Measurements from ENCODE around the gene GDF15. TPM values are rescaled to one million over a fixed set of nuclear protein-coding genes. Genes with fewer than 3 reads are reported as not detected.

The GDF15 gene
- polyA plus RNA-seq, 1 donor from 2014 or later: not detected

- Histone ChIP-seq H3K9me2 (ENCODE audit: insufficient read depth, low read length) (no peaks in the 10 kb centered on the region), H4K20me1 (ENCODE audit: insufficient read depth) (no peaks in the 10 kb centered on the region), H3F3A (ENCODE audit: insufficient read depth, low read length, poor library complexity, severe bottlenecking) (no peaks in the 10 kb centered on the region), H3K4me2 (ENCODE audit: low read length) (peak overlapping the region; percentile 70), H3K27me3 (ENCODE audit: insufficient read depth, low read depth, low read length) (no peaks in the 10 kb centered on the region), H3K79me2 (replicated peaks; ENCODE audit: insufficient read depth, low read length) (no peaks in the 10 kb centered on the region), H2AFZ (ENCODE audit: low read depth, low read length) (peak overlapping the region; percentile 69), H3K36me3 (ENCODE audit: insufficient read depth, low read length) (no peaks in the 10 kb centered on the region), H3K27ac (ENCODE audit: low read length) (no peak overlapping the region), H3K4me3 (ENCODE audit: low read length) (peak overlapping the region; percentile 88), H3K9me3 (ENCODE audit: low read length) (no peaks in the 10 kb centered on the region), H3K9ac (ENCODE audit: low read length) (peak overlapping the region; percentile 77)
- TF ChIP-seq, protein P1, sequence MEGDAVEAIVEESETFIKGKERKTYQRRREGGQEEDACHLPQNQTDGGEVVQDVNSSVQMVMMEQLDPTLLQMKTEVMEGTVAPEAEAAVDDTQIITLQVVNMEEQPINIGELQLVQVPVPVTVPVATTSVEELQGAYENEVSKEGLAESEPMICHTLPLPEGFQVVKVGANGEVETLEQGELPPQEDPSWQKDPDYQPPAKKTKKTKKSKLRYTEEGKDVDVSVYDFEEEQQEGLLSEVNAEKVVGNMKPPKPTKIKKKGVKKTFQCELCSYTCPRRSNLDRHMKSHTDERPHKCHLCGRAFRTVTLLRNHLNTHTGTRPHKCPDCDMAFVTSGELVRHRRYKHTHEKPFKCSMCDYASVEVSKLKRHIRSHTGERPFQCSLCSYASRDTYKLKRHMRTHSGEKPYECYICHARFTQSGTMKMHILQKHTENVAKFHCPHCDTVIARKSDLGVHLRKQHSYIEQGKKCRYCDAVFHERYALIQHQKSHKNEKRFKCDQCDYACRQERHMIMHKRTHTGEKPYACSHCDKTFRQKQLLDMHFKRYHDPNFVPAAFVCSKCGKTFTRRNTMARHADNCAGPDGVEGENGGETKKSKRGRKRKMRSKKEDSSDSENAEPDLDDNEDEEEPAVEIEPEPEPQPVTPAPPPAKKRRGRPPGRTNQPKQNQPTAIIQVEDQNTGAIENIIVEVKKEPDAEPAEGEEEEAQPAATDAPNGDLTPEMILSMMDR (IDR thresholded peaks at IDR 0.05; ENCODE audit: poor library complexity, severe bottlenecking): no peak
- TF ChIP-seq, protein P2, sequence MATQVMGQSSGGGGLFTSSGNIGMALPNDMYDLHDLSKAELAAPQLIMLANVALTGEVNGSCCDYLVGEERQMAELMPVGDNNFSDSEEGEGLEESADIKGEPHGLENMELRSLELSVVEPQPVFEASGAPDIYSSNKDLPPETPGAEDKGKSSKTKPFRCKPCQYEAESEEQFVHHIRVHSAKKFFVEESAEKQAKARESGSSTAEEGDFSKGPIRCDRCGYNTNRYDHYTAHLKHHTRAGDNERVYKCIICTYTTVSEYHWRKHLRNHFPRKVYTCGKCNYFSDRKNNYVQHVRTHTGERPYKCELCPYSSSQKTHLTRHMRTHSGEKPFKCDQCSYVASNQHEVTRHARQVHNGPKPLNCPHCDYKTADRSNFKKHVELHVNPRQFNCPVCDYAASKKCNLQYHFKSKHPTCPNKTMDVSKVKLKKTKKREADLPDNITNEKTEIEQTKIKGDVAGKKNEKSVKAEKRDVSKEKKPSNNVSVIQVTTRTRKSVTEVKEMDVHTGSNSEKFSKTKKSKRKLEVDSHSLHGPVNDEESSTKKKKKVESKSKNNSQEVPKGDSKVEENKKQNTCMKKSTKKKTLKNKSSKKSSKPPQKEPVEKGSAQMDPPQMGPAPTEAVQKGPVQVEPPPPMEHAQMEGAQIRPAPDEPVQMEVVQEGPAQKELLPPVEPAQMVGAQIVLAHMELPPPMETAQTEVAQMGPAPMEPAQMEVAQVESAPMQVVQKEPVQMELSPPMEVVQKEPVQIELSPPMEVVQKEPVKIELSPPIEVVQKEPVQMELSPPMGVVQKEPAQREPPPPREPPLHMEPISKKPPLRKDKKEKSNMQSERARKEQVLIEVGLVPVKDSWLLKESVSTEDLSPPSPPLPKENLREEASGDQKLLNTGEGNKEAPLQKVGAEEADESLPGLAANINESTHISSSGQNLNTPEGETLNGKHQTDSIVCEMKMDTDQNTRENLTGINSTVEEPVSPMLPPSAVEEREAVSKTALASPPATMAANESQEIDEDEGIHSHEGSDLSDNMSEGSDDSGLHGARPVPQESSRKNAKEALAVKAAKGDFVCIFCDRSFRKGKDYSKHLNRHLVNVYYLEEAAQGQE (IDR thresholded peaks at IDR 0.05; ENCODE audit: borderline replicate concordance): no peak
- TF ChIP-seq MXI1 (conservative IDR thresholded peaks at IDR 0.05; ENCODE audit: poor library complexity, severe bottlenecking): no peak
- no peak for TF ChIP-seq EZH2 (IDR thresholded peaks at IDR 0.05; ENCODE audit: borderline replicate concordance, insufficient read depth, low read length, poor library complexity, severe bottlenecking)
- no peak for TF ChIP-seq EP300 (conservative IDR thresholded peaks at IDR 0.05; ENCODE audit: poor library complexity, severe bottlenecking)
- TF ChIP-seq SMC3 (conservative IDR thresholded peaks at IDR 0.05; ENCODE audit: poor library complexity): no peak
- no peak for TF ChIP-seq TAF1 (IDR thresholded peaks at IDR 0.05; ENCODE audit: low read depth)
- TF ChIP-seq RAD21 (conservative IDR thresholded peaks at IDR 0.05): no peak
- no peak for TF ChIP-seq POLR2AphosphoS5 (IDR thresholded peaks at IDR 0.05)
Observed at GRCh38 chr19:18340990-18341868, 44.7 kb upstream of the GDF15 start.

DNA sequence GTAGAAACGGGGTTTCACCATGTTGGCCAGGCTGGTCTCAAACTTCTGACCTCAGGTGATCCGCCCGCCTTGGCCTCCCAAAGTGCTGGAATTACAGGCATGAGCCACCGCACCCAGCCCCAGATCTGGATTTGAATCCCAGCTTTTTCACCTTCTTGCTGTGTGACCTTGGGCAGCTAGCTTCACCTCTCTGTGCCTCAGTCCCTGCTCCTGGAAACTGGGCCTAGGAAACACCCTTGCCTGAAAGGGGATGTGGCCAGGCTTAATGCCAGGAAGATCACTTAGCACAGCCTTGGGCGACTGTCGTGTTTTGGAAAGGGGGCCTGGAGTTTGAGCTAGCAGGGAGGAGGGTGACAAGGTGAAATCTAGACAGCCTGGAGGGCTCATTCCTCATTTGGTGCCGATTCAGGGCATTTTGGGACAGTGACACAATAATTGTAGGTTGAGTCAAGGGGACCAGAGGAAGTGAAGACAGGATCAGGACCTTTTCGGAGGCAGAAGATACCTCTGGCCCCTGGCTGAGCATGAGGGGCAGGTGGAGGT is 43.8 kb upstream of the GDF15 start:
- no peak overlapping the region for H3K27ac ChIP-seq (ENCODE audit: low read length)
- H3K79me2 ChIP-seq (replicated peaks; ENCODE audit: insufficient read depth, low read length): no peaks in the 10 kb centered on the region
- no peak overlapping the region for H3K4me3 ChIP-seq (ENCODE audit: low read length)
- no peak overlapping the region for H2AFZ ChIP-seq (ENCODE audit: low read depth, low read length)
- TF ChIP-seq SMC3 (conservative IDR thresholded peaks at IDR 0.05; ENCODE audit: poor library complexity): no peak
- TF ChIP-seq TAF1 (IDR thresholded peaks at IDR 0.05; ENCODE audit: low read depth): no peak
- no peak for TF ChIP-seq MXI1 (conservative IDR thresholded peaks at IDR 0.05; ENCODE audit: poor library complexity, severe bottlenecking)
- no peak for TF ChIP-seq RAD21 (conservative IDR thresholded peaks at IDR 0.05)
- no peak for TF ChIP-seq EP300 (conservative IDR thresholded peaks at IDR 0.05; ENCODE audit: poor library complexity, severe bottlenecking)
- H3F3A ChIP-seq (ENCODE audit: insufficient read depth, low read length, poor library complexity, severe bottlenecking): no peaks in the 10 kb centered on the region
- H4K20me1 ChIP-seq (ENCODE audit: insufficient read depth): no peaks in the 10 kb centered on the region
- H3K36me3 ChIP-seq (ENCODE audit: insufficient read depth, low read length): no peaks in the 10 kb centered on the region
- no peaks in the 10 kb centered on the region for H3K27me3 ChIP-seq (ENCODE audit: insufficient read depth, low read depth, low read length)
- no peak overlapping the region for H3K4me2 ChIP-seq (ENCODE audit: low read length)
- H3K9ac ChIP-seq (ENCODE audit: low read length): no peak overlapping the region
- H3K9me3 ChIP-seq (ENCODE audit: low read length): no peaks in the 10 kb centered on the region
- H3K9me2 ChIP-seq (ENCODE audit: insufficient read depth, low read length): no peaks in the 10 kb centered on the region
